COR-L47 (cell line): ENCODE measurements around the gene PMP22.
"Not testable (repeated sequence)": the region's sequence is repeated elsewhere in the genome, so short reads cannot be mapped to it uniquely, and the experiment has no call there.

Source experiments
- DNase-seq: peaks from one replicate; lab custom pipeline; 2025; lab: John Stamatoyannopoulos, UW

PMP22 gene

GRCh38 chr17:15210247-15210646, 54.9 kb downstream of the PMP22 start:
- DNase-seq: no peak

GRCh38 chr17:15203062-15203461, 62.1 kb downstream of the PMP22 start:
- not testable (repeated sequence) for DNase-seq

DNA sequence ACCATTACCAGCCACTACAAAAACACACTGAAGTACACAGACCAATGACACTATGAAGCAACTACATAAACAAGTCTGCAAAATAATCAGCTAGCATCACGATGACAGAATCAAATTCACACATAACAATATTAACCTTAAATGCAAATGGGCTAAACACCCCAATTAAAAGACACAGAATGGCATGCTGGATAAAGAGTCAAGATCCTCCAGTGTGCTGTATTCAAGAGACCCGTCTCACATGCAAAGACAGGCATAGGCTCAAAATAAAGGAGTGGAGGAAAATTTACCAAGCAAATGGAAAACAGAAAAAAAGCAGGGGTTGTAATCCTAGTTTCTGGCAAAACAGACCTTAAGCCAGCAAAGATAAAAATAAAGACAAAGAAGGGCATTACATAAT, 64.6 kb downstream of the PMP22 start:
- not testable (repeated sequence) for DNase-seq

- no peak for DNase-seq
Observed at GRCh38 chr17:15197229-15197628, 67.9 kb downstream of the PMP22 start.

GRCh38 chr17:15194859-15195277, 70.3 kb downstream of the PMP22 start:
- DNase-seq: no peak

- no peak for DNase-seq
Observed at GRCh38 chr17:15185625-15185991, 79.5 kb downstream of the PMP22 start.

DNA sequence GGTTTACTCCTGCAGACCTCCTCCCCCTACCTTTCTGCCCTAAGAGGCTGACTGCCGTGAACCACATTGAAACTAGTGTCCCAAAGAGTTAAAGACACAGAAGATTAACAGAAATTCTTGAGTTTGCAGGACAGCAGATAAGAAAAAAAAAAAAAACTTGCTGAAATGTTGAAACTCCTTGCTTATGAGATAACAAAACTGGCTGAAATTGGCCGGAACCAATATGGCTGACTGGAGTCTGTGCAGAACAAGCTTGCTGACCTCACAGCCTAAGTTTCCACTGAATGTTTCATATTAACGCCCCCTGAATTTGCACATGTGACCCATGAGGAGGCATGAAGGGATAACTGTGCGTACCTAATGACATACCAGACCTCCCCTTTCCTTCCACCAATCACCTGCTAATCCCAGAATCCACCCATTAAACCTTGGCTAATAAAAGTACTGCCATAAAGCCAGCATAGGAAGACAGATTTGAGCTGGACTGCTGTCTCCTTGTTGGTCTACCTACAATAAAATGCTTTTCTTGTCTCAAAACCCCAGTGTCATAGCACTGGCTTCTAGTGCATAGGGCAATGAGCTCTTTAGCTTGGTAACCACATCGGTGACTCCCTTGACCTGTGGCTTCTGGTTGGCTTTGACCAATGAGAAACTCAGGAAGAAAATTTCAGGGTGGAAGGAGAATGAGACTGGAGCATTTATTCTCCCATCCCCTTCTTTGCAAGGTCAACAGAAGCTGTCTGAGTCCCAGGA, 80.1 kb downstream of the PMP22 start:
- no peak for DNase-seq

GRCh38 chr17:15181816-15182215, 83.3 kb downstream of the PMP22 start:
- no peak for DNase-seq

- DNase-seq: no peak
Observed at GRCh38 chr17:15181333-15181732, 83.8 kb downstream of the PMP22 start.

DNA sequence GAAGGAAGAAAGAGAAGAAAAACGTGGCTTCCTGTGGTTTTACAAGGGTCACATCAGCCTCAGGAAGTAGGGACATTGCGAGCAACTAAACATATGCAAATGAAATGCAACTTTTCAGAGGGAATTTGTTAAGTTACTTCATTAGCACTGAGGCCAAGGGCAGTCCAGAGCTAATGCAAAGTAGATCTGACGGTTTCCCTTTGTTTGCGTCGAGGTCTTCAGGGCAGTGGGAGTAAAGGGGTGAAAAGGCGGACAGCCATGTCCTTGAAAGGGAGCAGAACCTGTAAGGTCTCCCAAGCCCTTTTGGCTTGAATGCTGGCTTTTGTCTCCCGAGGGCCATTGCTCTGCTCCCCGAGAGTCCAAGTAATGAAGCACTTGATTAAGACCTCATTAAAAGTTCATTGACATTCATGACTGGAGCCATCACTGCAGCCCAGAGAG, 85.0 kb downstream of the PMP22 start:
- no peak for DNase-seq
